ENCODE results near the gene KRTAP4-9.
"Not testable (repeated sequence)": the region's sequence is repeated elsewhere in the genome, so short reads cannot be mapped to it uniquely, and the experiment has no call there.

DNA sequence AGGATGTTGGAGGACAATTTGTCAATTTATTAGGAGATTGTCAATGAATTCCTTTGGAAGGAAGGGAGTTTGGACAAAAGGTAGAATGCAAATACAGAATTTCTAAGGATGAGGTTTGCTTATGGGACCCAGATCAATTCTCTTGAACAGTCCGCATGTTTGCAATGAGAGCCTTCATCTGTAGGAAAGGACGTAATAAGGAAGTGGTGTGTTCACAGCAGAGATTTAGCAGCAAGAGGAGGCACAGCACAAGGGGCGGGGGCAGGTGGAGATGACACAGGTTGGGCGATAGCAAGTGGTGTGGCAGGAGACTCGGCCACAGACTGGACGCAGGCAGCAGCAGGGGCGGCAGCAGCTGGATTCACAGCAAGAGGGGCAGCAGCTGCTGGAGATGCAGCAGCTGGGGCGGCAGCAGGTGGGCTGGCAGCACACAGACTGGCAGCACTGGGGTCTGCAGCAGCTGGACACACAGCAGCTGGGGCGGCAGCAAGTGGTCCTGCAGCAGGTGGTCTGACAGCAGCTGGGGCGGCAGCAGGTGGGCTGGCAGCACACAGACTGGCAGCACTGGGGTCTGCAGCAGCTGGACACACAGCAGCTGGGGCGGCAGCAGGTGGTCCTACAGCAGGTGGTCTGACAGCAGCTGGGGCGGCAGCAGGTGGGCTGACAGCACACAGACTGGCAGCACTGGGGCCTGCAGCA lies 18.3 kb downstream of the KRTAP4-9 start:
- not testable (repeated sequence) for TF ChIP-seq EZH2 (IDR thresholded peaks at IDR 0.05; ENCODE audit: borderline replicate concordance, low read length)
- TF ChIP-seq, protein P1, sequence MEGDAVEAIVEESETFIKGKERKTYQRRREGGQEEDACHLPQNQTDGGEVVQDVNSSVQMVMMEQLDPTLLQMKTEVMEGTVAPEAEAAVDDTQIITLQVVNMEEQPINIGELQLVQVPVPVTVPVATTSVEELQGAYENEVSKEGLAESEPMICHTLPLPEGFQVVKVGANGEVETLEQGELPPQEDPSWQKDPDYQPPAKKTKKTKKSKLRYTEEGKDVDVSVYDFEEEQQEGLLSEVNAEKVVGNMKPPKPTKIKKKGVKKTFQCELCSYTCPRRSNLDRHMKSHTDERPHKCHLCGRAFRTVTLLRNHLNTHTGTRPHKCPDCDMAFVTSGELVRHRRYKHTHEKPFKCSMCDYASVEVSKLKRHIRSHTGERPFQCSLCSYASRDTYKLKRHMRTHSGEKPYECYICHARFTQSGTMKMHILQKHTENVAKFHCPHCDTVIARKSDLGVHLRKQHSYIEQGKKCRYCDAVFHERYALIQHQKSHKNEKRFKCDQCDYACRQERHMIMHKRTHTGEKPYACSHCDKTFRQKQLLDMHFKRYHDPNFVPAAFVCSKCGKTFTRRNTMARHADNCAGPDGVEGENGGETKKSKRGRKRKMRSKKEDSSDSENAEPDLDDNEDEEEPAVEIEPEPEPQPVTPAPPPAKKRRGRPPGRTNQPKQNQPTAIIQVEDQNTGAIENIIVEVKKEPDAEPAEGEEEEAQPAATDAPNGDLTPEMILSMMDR (IDR thresholded peaks at IDR 0.05; ENCODE audit: low read length): not testable (repeated sequence)

Measured in OCI-LY1 (cell line).